Upper lobe of left lung (tissue), 6 donors: ENCODE data around the gene CXCL12. TPM values are rescaled to one million over a fixed set of nuclear protein-coding genes. Genes with fewer than 3 reads are reported as not detected.

Experiments
- ATAC-seq, 2 donors: fragments of 200-7000 bp; cut with Tn5 transposase; one replicate each; pipeline ENCODE4 v1.9.1; 2022; ENCODE audit warnings: mild to moderate bottlenecking in 2 of 2, moderate library complexity in 2 of 2; ENCODE audit not compliant: low FRiP score in 2 of 2
- DNase-seq, 2 donors: peaks; one replicate each; pipeline ENCODE4 v3.0.0-alpha.2; 2019 to 2020
- H3K27ac ChIP-seq, 4 donors: fragments of 200-600 bp; sonication (generic); one replicate each; pipeline ENCODE4 v1.5.1; 2016 to 2019
- H3K27me3 ChIP-seq, 4 donors: fragments of 200-600 bp; sonication (generic); one replicate each; pipeline ENCODE4 v1.5.1; 2017 to 2019
- H3K36me3 ChIP-seq, 4 donors: fragments of 200-600 bp; sonication (generic); one replicate each; pipeline ENCODE4 v1.5.1; 2016 to 2019
- H3K4me1 ChIP-seq, 4 donors: fragments of 200-600 bp; sonication (generic); one replicate each; pipeline ENCODE4 v1.5.1; 2018 to 2019
- H3K4me3 ChIP-seq, 4 donors: fragments of 200-600 bp; sonication (generic); one replicate each; pipeline ENCODE4 v1.5.1; 2017 to 2019; ENCODE audit warnings: mild to moderate bottlenecking in 2 of 4, moderate library complexity in 1 of 4
- H3K9me3 ChIP-seq, 4 donors: fragments of 200-600 bp; sonication (generic); one replicate each; pipeline ENCODE4 v1.5.1; 2018 to 2019
- CTCF ChIP-seq, 6 experiments: fragments of 450-650 bp in 4 of 6; fragments of 200-600 bp in 2 of 6; sonication (generic) in 2 of 6; IDR thresholded peaks; one replicate each; pipeline ENCODE4 v1.5.1; 2016 to 2019; ENCODE audit warnings: antibody characterized with exemption in 6 of 6
- EP300 ChIP-seq, 4 donors: sonication (generic); formaldehyde crosslinking; IDR thresholded peaks; one replicate each; pipeline ENCODE4 v1.5.1; 2017; ENCODE audit warnings: antibody characterized with exemption in 4 of 4, control low read depth in 2 of 4
- POLR2A ChIP-seq, 4 donors: fragments of 450-650 bp; IDR thresholded peaks; one replicate each; pipeline ENCODE4 v1.5.1; 2016 to 2017; ENCODE audit warnings: antibody characterized with exemption in 4 of 4, mild to moderate bottlenecking in 2 of 4
- POLR2AphosphoS5 ChIP-seq, 2 donors: sonication (generic); formaldehyde crosslinking; IDR thresholded peaks; one replicate each; pipeline ENCODE4 v1.5.1; 2017; ENCODE audit warnings: antibody characterized with exemption in 2 of 2
- WGBS, 2 donors: methylation state at CpG; one replicate each; pipeline ENCODE4 v1.1.5; 2017 to 2018; 5-methylcytosine and 5-hydroxymethylcytosine counted together
- total RNA-seq, 6 donors: library from RNA; depleted of rRNA in 4 of 6; stranded (reverse); fragments of >200 nt in 4 of 6; gene quantifications; one replicate each; pipeline versions ENCODE4 v1.1.0 to v1.2.1, GENCODE V29; 2016 to 2021
- donor health status: DM: no; HTN: no; CAD: no; lungs with moderate emphysema.
- donor health status: DM: no; HTN: yes; CAD: no; lungs with severe emphysema.

Gene CXCL12
- total RNA-seq, 6 donors from 2014 or later = 3.5 to 61.6 (median 14.6) TPM

- H3K4me1 ChIP-seq = peaks cover 0 to 8% (median 3%) of the 10 kb centered on the region in 4 donors
- no peaks in the 10 kb centered on the region for H3K36me3 ChIP-seq
- no peaks in the 10 kb centered on the region for H3K9me3 ChIP-seq
- no peak for DNase-seq
- no peak for TF ChIP-seq POLR2AphosphoS5 (IDR thresholded peaks at IDR 0.05)
- no peak overlapping the region for H3K27ac ChIP-seq
- no peaks in the 10 kb centered on the region for H3K27me3 ChIP-seq
- ATAC-seq = no peak
- WGBS, 2 donors = 87 to 90% methylated on average over 6 to 9 of the region's 10 CpGs
- H3K4me3 ChIP-seq = no peak overlapping the region
These were observed 37.1 kb downstream of the CXCL12 start for GRCh38 chr10:44347609-44348400.

GRCh38 chr10:44344727-44345126 lies 40.2 kb downstream of the CXCL12 start:
- Histone ChIP-seq H3K9me3 (no peaks in the 10 kb centered on the region), H3K4me1 (no peaks in the 10 kb centered on the region), H3K4me3 (no peak overlapping the region), H3K27ac (no peak overlapping the region), H3K27me3 (no peaks in the 10 kb centered on the region), H3K36me3 (no peaks in the 10 kb centered on the region)
- no peak for DNase-seq
- 76% methylated on average over 6 of the region's 6 CpGs for WGBS, 2 donors
- TF ChIP-seq CTCF (IDR thresholded peaks at IDR 0.05) = no peak
- TF ChIP-seq EP300 (IDR thresholded peaks at IDR 0.05) = no peak
- no peak for TF ChIP-seq POLR2AphosphoS5 (IDR thresholded peaks at IDR 0.05)
- TF ChIP-seq POLR2A (IDR thresholded peaks at IDR 0.05) = no peak
- no peak for ATAC-seq

- Histone ChIP-seq H3K4me1 (no peaks in the 10 kb centered on the region), H3K4me3 (no peak overlapping the region), H3K27ac (no peak overlapping the region), H3K36me3 (no peaks in the 10 kb centered on the region), H3K27me3 (no peaks in the 10 kb centered on the region), H3K9me3 (no peaks in the 10 kb centered on the region)
- no peak for DNase-seq
- 50 to 74% methylated on average over 2 to 3 of the region's 3 CpGs for WGBS, 2 donors
- no peak for TF ChIP-seq CTCF (IDR thresholded peaks at IDR 0.05)
- no peak for TF ChIP-seq POLR2AphosphoS5 (IDR thresholded peaks at IDR 0.05)
- no peak for TF ChIP-seq POLR2A (IDR thresholded peaks at IDR 0.05)
- TF ChIP-seq EP300 (IDR thresholded peaks at IDR 0.05) = no peak
- ATAC-seq = no peak
These were observed 41.1 kb downstream of the CXCL12 start for GRCh38 chr10:44343843-44344242.

GRCh38 chr10:44341886-44342285 lies 43.0 kb downstream of the CXCL12 start:
- H3K36me3 ChIP-seq = no peaks in the 10 kb centered on the region
- H3K9me3 ChIP-seq = no peaks in the 10 kb centered on the region
- DNase-seq (no peak), ATAC-seq (no peak)
- no peak overlapping the region for H3K27ac ChIP-seq
- no peaks in the 10 kb centered on the region for H3K4me1 ChIP-seq
- WGBS, 2 donors = 86 to 95% methylated on average over 3 of the region's 3 CpGs
- H3K27me3 ChIP-seq = no peaks in the 10 kb centered on the region
- no peak overlapping the region for H3K4me3 ChIP-seq
- TF ChIP-seq POLR2AphosphoS5 (IDR thresholded peaks at IDR 0.05) (no peak), CTCF (IDR thresholded peaks at IDR 0.05) (no peak), POLR2A (IDR thresholded peaks at IDR 0.05) (no peak), EP300 (IDR thresholded peaks at IDR 0.05) (no peak)

- DNase-seq (no peak), ATAC-seq (no peak)
- H3K27ac ChIP-seq = no peak overlapping the region
- WGBS, 2 donors = 59 to 90% methylated on average over 2 to 3 of the region's 3 CpGs
- no peaks in the 10 kb centered on the region for H3K27me3 ChIP-seq
- H3K4me1 ChIP-seq = no peaks in the 10 kb centered on the region
- H3K4me3 ChIP-seq = no peak overlapping the region
- no peaks in the 10 kb centered on the region for H3K9me3 ChIP-seq
- TF ChIP-seq POLR2AphosphoS5 (IDR thresholded peaks at IDR 0.05) (no peak), EP300 (IDR thresholded peaks at IDR 0.05) (no peak), CTCF (IDR thresholded peaks at IDR 0.05) (no peak), POLR2A (IDR thresholded peaks at IDR 0.05) (no peak)
- no peaks in the 10 kb centered on the region for H3K36me3 ChIP-seq
These were observed 44.3 kb downstream of the CXCL12 start for GRCh38 chr10:44340557-44340956.
